Activated gamma-delta T cell treated with Interleukin-2 at 50 U/mL for 16 hours (primary cell): ENCODE measurements around the gene SLC2A2.

Experiments used
- DNase-seq: peaks from one replicate; pipeline ENCODE4 v3.0.0-alpha.2; 2020

SLC2A2 gene

DNA sequence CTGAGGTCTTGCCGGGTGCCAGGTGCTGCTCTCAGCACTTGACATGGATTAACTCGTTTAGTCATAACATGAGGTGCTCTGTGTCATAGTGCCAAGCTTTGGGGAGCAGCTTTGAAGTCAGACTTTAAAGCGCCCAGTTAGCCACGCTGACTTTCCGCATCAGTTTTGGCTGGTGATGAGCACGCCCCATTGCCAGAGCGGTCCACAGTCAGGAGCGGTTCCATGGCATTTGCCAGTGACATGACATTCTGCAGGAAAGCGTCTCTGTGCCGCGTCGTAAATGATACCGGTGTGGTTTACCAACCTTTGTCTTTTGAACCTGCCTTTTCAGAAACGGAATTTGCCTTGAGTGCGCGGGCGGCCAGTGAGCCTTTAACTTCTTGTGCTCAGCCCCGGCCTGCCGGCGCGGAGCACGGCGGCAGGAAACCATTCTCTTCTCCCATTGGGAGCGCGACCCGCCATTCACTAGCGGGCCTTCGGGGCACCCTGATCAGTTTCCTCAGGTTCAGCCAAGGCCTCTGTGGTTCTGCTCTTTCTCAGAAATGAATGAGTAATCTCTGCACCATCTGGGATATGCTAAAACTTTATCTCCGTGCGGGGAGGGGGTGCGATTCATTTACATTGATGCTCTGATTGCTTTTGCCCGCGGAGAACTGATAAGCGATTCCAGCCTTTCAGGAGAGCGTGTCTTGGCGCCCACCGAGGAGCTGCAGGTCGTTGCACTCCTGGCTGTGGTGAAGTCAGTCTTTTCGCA, 1.7 kb upstream of the SLC2A2 start:
- DNase-seq = peak; percentile 26

- DNase-seq = no peak
Measured at GRCh38 chr3:171023566-171023965, 3.0 kb downstream of the SLC2A2 start.

GRCh38 chr3:171021377-171021776, 5.1 kb downstream of the SLC2A2 start:
- DNase-seq = no peak

DNA sequence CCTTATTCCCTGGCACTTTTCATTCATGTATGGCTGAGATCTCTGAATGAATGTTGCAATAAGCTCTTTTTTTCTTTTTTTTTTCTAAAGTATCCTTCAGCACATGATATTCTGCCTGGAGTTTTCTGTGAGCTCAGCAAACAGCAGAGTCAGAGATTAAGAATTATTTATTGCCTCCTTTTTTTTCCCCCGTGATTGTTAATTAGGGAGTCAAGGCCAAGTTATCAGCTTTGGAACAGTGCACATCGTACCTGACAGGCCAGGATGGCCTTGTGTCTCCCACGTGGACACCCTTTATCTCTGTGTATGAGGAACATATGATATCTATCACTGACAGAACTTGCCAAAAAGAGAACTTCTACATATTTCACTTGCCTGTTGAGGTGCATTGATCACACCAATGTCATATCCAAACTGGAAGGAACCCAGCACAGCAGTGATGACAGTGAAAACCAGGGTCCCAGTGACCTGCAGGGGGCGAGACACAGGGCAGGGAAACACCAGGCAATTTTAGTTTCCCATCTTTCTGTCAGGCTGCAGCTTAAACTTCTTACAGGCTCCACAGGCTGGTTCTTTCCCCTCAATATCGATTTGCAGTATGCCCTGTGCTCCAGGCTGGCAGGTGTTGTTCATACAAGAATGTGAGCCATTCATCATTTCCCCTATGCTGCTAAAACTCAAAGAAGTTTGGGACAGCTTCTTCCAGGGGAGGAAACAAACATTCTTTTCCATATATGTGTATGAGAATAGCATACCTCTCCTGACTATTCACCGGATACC, 8.2 kb downstream of the SLC2A2 start:
- no peak for DNase-seq

GRCh38 chr3:171013822-171014748, 12.4 kb downstream of the SLC2A2 start:
- no peak for DNase-seq

- DNase-seq = no peak
Measured at GRCh38 chr3:171011873-171012336, 14.6 kb downstream of the SLC2A2 start.

- no peak for DNase-seq
Measured at GRCh38 chr3:171011109-171011872, 15.2 kb downstream of the SLC2A2 start.

DNA sequence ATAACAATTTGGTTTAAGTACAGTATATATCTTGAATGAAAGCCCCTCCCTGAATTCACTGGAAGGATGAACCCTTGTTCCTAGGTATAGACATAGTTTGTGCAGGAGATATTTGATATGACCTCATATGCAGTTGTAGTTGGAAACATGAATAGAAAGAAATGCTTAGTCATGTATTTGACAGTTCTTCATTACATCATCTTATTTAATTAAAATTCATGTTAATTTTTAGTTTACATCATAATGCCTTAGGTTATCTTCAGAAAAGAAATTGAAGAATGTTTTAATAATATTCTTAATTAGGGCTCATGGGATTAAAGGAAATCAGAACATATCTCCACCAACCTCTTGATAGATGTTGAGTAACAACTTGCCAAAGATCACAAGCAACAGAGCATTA, 19.2 kb downstream of the SLC2A2 start:
- no peak for DNase-seq

DNA sequence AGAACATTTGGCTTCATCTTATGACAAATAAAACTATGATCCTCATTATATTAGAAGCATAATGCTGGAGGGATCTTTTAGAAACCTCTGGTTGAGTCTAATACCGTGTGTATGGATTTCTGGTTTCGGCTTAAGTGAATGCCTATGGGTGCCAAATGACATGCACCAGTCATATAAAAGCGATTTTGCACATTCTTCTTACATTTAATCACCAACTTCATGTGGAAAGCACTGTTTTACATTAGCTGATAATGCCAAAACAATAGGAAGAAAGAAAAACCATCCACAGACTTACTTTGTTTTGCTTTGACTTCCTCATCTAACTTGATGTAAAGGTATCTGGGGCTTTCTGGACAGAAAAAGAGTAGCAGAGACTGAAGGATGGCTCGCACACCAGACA, 20.9 kb downstream of the SLC2A2 start:
- DNase-seq = no peak

DNA sequence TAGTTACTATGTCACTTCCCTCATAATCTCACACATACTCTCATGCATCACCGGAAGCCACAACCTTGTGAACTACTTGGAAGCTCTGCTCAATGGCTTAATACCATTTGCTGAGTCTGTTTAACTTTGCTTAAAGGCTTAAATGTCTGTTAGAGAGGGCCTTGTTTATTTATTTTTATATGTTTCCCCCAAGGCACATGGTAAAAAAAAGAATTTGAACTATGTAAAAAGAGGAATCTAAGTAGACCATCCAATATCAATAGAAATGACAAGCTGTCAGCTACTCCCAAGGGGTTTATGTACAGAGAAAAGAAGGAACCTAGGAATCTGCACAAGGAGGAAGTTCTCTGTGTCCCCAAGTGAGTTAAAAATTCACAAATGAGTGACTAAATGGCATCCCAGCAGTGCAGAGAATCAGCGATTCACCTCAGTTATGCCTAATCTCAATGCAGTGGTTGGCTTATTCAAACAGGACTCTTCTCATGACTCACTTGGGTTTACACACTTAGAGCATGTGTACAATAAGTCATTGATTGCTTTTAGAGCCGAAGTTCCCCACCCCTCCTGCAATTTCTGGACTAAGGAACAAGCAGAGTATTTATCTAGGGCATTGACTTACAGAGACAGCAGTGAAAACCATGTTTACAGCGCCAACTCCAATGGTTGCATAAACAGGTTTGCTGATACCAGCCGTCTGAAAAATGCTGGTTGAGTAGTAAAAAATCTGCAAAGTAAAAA, 24.4 kb downstream of the SLC2A2 start:
- no peak for DNase-seq

- no peak for DNase-seq
Measured at GRCh38 chr3:171001250-171001893, 25.1 kb downstream of the SLC2A2 start.

DNA sequence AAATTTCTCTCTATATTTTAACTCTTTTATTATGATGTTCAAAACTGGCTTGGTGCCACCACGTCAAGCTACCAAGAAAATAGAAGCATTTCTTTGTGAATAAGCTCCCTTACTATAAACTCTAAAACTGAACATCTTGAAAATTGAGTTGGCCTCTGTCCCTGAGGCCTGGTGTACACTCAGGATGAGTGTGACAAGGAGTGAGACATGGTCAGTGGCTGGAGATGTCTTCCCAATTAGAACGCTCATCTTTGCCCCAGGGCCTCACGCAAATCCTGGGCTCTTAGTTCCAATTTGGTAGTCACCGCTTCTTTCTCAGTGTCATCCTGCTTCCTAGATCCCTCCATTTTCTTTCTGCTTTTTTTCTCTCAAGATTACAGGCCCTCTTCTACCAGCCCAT, 26.2 kb downstream of the SLC2A2 start:
- no peak for DNase-seq

DNA sequence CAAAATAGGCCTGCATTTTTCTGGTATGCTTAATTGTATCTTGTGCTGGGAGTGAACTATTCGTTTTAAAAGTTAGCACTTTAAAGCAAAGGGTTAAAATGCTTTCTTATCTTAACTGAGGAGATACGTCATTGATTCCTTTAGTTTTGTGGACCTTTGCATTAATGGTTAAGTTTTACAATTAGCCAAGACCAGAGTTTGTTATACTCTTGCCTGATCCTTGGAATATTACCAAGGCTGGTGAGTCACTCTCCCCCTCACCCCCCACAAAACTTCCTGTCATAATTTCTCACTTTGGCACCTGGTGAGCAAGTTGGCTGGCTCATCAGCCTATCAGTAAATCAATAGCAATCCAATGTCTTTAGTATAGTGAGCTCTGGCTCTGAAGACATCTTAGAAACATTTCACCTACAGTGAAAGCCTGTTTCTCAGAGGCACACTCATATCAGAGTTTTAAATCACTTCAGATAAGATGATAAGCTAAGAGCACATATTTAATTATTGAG, 26.7 kb downstream of the SLC2A2 start:
- DNase-seq = no peak

GRCh38 chr3:170997961-170998913, 28.3 kb downstream of the SLC2A2 start:
- DNase-seq = no peak

- DNase-seq = no peak
Measured at GRCh38 chr3:170992854-170993253, 33.7 kb downstream of the SLC2A2 start.

DNA sequence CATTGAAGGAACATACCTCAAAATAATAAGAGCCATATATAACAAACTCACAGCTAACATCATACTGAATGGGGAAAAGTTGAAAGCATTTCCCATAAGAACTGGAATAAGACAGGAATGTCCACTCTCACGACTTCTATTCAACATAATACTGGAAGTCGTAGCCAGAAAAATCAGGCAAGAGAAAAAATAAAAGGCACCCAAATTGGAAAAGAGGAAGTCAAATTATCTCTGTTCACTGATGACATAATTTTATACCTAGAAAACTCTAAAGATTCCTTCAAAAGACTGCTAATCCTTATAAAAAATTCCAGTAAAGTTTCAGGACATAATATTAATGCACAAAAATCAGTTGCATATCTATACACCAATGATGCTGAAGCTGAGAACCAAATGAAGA, 34.9 kb downstream of the SLC2A2 start:
- DNase-seq = no peak

GRCh38 chr3:170989100-170989648, 37.3 kb downstream of the SLC2A2 start:
- no peak for DNase-seq

DNA sequence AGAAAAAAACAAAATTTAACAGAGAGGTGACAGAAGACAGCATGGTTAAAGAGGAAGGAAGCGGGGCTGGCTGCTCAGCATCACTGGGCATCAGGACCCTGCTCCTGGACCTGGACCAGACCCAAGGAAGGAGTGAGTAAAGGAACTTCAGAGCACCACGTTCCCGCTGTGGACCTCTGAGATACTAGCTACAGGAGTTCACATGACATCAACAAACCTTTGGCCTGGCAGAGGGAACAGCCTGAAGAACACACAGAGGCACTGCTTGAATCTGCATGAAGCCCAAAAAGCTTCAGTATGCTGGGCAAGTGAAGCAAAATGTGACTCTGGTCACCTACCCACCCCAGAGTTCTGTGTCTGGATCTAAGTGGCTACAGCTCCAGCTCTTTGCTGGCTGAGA, 38.1 kb downstream of the SLC2A2 start:
- DNase-seq = no peak

- DNase-seq = no peak
Measured at GRCh38 chr3:170985304-170985703, 41.2 kb downstream of the SLC2A2 start.
